Measurements from ENCODE around the gene EVA1A.

DNA sequence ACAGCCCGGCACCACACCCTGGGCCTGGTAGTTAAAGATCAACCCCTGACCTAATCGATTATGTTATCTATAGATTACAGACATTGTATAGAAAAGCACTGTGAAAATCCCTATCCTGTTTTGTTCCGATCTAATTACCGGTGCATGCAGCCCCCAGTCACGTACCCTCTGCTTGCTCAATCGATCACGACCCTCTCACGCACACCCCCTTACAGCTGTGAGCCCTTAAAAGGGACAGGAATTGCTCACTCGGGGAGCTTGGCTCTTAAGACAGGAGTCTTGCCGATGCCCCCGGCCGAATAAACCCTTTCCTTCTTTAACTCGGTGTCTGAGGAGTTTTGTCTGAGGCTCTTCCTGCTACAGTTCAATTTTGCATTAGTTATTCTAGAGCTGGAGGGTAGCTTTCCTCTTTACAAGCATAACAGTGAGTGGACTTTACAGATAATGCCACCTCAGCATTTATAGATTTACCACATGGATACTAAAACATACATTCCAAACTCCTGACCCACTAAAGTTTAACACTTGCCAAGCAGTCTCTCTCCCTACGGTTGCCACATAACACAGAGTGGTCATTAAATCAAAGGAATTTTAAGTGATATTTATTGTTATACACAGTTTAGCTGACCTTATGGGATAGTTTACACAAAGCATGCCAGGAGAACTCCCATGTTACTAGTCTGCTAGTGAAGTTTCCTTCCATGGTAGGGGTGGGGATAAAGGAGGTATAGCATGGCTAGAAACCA is 101.0 kb downstream of the EVA1A start:
- TF ChIP-seq RBAK (tag by site-specific recombination; IDR thresholded peaks at IDR 0.05) (no peak), ZNF664 (tag by site-specific recombination; IDR thresholded peaks at IDR 0.05) (no peak), ZNF274 (IDR thresholded peaks at IDR 0.05; ENCODE audit: low read length) (no peak), ZNF274 (tag by site-specific recombination; IDR thresholded peaks at IDR 0.05; ENCODE audit: borderline replicate concordance) (no peak), ZNF416 (tag by site-specific recombination; IDR thresholded peaks at IDR 0.05) (no peak)
- TF ChIP-seq, protein P1, sequence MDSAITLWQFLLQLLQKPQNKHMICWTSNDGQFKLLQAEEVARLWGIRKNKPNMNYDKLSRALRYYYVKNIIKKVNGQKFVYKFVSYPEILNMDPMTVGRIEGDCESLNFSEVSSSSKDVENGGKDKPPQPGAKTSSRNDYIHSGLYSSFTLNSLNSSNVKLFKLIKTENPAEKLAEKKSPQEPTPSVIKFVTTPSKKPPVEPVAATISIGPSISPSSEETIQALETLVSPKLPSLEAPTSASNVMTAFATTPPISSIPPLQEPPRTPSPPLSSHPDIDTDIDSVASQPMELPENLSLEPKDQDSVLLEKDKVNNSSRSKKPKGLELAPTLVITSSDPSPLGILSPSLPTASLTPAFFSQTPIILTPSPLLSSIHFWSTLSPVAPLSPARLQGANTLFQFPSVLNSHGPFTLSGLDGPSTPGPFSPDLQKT (IDR thresholded peaks at IDR 0.05; ENCODE audit: borderline replicate concordance, low read depth, low read length), result no peak
